GM19395 (cell line): ENCODE results near the gene MARCHF11.

ENCODE experiments used
- ATAC-seq: cut with Tn5 transposase; IDR thresholded peaks from one replicate; pipeline ENCODE4 v1.9.1; 2021; ENCODE audit warnings: mild to moderate bottlenecking, moderate library complexity; ENCODE audit not compliant: unreplicated experiment

Gene MARCHF11

DNA sequence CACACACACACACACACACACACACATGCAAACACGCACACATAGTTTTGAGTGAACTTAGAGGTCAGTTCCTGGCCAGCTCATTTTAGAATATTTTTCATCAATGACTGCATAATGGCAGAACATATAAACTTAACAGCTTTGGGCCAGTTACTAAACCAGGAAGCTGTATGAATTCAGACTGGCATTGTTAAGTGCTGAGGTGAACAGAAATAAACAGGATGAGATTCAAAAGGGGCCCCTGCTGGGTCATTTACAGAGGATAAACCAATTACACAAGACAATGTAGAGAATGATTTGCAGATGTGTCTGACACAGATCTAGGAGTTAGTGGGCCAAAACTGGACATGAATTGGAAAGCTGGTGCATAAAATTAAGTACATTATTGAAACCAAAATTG is 44.6 kb downstream of the MARCHF11 start:
- ATAC-seq, result no peak

DNA sequence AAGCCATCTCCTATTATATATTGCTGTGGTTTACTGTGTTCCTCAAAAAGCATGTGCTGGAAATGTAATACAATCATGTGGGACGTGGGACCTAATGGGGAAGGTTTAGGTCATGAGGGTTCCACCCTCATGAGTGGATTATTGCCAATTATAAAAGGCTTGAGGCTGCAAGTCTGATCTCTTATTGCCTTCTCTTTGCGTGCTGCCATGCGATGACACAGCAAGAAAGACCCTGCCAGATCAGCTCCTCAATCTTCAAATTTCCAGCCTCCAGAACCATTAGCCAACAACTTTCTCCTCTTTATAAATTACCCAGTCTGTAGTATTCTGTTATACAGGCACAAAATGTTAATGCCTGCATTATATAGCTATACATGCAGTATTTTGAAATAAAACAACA is 45.4 kb downstream of the MARCHF11 start:
- no peak for ATAC-seq

DNA sequence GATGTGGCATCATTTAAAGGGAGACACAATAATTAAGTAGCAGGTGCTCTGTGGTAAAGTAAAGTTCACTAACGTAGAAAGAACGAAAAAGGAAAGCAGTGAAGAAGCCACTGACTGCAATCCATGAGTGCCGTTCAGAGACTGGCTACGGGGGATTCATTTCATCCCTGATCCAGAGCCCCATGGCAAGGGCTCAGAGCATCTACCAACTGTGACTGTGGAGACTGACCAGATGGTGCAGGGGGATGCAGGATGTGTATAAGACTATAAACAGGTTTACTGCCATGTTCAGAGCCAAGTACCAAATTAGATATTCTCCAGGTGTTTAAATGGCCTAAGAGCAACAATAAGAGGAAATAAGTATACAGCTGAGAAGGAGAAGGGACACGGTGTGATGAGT is 47.7 kb downstream of the MARCHF11 start:
- no peak for ATAC-seq

DNA sequence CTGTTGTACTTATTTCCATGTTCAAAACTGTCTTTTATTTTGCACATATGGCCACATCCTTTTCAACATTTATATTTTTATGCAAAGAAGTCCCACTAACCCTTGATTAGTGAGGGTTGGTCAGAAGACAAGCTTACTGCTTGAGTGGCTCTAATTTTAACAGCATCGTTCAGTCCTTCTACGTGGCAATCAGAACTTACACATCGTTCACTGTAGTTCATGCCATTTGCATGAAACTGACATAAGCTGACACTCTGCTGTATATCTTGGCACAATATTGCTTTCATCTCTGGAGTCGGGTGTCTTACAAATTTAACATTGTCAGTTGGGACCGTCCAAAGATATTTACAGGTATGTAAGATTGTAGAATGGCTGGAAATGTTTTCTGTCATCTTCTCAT is 50.6 kb downstream of the MARCHF11 start:
- no peak for ATAC-seq

DNA sequence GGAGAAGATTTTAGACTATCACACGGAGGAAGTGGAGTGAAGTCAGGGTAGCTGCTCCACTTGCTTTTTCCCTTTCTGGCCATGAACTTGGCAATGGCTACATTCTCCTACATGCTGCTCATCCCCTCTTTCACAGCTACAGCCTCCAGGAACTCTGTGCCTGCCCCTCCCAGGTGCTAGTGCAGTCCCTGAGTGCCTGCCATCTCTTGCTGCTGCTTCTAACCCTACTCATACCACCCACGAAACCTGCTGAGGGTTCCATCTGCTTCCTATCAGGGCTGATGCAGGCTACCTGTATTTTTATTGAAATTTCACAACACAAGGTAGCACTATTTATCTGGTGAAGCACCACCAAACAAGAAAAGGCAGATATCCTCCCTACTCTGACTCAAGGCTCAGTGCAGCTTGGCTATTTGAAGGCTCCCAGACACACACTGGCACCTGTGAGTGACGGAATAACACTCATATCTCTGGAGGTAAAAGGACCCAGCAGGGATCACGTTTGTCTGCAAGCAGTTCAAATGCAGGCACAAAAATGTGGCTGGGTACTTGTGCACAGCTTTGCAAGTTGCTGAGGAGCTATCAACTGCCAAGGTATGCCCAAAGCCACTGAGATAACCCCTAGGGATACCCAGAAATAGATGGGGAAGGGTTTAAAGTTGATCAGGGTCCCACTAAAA is 51.6 kb downstream of the MARCHF11 start:
- ATAC-seq, result no peak

DNA sequence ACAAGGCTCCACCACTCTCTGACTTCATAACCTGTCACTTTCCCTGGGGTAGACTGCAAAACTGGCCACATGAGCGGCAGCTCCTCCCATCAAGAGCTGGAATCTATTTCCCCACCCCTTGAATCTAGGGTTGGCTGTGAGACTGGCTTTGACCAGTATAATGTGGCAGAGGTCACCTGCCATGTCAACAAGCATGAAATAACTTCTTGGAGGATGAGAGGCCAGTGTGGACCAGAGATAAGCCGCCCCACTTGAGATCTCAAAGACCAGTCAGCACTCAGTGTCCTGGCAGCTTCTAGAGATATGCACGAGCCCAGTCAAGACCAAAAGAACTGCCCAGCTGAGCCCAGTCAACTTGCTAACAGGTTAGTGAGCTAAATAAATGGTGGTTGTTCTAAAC is 59.0 kb downstream of the MARCHF11 start:
- no peak for ATAC-seq

DNA sequence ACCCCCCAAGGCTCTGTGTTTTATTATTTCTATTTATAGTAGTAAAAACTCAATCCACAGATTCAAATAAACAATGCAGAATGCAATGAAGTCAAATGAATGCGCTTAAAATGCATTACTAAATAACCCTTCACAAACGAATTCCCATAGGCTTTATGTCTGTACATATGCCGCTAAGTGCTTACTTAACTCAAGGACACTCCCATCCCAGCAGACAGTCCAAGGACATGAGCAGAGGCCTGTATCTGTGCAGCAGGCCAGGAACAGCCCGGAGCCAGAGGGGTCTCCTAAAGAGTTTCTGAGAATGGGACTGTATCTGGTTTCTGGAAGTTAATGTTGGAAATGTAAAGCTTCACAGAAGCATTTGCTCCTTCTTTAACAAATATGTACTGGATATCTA is 59.8 kb downstream of the MARCHF11 start:
- ATAC-seq, result no peak

DNA sequence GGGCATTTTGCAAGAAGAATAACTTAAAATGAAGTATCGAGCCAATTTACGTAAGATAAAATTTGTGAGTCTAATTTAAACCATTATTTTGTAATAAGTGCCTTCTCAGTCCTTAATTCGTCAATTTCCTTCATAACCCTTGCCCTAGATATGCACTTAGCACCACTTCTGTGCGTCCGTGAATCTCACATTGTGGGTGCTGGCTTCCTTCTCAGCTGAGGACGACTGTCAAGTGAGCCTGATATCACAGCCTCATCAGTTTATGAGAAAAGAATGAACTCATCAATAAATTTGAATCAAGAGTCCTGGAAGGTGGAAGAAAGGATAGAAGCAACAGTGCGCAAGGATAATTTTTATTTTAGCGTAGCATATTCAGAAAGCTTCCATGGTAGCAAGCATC is 64.5 kb downstream of the MARCHF11 start:
- no peak for ATAC-seq

DNA sequence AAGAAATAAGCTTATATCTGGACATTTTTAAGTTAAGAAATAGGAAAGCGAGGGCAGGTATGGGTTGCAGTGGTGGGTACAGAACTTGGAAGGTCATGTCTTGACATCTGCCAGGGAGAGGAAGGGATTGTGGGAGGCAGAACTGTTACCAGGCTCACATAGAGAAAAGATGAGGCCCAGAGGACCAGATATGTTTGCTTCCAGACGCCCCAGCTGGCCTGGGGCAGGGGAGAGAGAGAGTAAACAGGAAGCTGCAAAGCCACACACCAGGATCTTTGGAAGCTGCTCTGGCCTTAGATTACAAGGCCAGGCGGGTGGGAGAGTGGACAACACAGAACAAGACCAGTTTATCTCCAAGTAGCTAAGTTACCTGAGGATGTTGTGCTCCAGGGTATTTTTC is 71.2 kb downstream of the MARCHF11 start:
- no peak for ATAC-seq

DNA sequence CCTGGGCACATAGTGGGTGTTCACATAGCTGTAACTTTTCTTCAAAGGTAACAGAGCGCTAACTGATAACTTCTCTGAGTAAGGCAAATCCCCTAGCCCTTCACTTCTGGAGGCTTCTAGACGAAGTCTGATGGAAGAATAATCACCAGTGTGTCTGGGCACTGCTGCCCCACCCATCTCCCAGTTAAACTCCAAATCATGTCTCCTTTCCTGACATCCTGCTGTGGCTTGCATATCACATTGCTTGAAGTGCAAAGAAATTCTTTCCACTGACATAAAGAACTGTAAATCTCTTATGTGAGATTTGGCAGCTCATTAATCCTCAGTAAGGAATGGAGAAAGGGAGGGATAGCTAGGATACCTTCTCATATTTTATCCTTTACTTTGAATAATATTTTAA is 74.6 kb downstream of the MARCHF11 start:
- no peak for ATAC-seq

DNA sequence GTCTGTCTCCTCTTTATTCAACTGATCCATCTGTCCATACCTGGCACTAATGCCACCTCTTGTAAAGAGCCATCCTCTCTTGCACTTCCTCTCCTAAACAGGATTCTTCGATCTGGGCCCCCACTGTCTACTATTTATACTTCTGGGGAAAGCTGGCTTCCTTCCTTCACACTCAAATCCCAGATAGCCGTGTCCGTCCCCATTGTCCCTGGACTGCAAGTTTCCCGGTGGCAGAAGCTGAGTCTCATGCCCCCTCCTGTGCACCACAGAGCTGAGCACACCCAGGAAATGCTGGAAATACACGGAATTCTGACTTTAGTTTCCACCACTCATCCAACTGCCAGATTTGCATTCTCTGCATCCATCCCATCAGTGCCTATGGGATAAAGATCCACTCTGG is 84.0 kb downstream of the MARCHF11 start:
- ATAC-seq, result no peak

DNA sequence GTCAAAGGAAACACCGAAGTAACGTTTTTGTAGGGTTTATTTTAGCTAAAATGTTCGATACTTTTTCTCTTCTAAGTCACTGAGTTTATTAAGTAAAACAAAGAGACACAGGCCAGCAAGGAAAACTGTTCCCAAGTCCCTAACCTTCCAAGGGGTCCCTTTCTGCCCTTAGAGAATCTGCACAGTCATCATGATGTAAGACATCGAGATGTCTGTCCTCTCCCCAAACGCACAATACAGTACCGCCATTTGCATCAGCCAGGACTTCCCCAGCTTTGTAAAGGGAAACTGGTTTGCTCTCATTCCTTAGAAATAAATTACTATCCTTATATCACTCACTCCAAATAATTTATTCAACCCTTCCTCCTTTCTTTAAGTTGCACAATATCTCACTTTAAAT is 89.3 kb downstream of the MARCHF11 start:
- no peak for ATAC-seq

DNA sequence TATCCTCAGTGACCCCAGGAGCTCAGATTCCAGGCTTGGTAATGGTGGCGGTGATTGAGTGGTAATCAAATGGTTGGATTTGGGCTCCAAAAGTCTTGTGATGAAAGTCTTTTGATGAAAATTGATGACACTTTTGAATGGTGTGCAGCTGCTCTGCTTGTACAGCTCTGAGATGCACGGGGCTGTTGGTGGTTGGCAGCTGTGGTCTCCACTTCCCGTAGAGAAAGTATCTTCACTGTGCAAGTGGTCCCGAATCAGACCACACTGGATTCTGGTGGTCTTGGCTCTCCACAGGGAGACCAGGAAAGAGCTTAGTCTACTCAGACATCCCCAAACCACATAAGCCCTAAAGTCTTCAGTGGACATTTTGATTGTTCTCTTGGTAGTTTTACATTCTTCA is 96.6 kb downstream of the MARCHF11 start:
- no peak for ATAC-seq

DNA sequence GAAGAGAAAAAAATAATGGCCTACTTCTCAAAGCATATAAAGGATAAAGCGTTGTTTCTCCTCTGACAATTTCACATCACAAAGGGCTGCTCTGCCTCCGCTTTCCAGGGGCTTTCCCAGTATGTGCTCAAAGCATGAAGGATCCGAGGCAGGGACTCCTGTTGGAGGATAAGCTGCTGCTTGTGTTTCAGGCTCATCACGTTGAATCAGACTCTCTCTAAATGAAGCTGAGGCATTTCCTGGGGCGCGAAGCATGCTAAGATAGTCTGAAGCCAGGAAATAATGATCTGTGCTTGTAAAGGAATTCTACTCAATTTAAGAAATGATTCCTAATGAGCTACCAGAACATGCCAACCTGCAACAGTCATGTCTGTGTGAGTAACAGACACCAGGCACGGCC is 97.5 kb downstream of the MARCHF11 start:
- ATAC-seq, result no peak

DNA sequence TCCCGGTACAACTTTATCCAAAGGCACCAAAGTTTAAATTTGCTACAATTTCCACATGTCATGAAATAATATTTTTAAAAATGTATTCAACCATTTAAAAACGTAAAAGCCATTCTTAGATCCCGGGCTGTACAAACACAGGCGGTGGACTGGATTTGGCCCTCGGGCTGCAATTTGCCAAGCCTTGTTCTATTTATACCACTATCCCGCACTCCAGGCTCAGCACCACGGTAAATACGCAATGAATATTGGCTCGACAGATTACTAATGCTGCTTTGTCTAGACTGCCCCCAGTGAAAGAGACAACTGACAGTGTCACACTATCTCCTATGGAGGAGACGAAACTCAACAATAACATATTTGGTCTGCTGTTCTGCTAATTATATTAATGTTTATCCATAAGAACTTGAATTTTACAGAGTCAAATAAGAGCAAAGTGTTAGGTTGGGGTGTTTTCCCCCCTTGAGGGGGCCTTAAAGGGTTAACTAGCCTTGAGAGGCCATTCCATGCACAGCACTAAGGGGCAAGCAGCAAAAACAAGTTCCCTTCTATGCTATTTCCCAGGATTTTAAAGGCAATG is 98.1 kb downstream of the MARCHF11 start:
- ATAC-seq, result no peak

DNA sequence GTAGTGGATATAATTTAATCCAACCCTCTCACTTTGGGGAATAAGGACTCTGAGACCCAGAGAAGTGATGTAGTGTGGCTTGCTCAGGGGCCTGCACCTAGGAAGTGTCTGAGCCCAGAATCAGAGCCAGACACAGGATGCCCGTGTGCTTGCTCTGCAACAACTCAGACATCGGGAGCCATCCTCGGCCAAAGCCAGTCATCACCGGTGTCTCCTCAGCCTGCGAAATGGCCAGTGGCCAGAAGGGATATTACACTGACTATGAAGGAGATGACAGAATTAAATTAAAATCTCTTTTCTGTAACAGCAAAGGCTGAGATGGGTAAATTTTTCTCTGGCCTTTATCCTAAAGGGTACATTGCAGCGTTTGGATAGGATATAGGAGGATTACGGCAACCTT is 102.9 kb downstream of the MARCHF11 start:
- no peak for ATAC-seq

DNA sequence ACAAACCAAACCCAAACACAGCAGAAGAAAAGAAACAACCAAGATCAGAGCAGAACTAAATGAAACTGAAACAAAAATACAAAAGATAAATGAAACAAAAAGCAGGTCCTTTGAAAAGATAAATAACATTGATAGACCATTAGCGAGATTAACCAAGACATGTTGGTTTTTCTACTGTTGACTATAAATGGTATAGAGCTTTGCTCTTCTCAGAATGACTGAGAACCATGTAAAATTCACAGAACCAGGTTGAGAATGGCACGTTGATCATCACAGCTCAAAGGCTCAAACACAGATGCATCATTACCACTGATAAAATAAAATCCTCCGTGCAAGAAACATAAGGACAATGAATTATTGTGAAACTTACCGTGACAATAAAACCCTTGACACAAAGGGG is 105.2 kb downstream of the MARCHF11 start:
- no peak for ATAC-seq

DNA sequence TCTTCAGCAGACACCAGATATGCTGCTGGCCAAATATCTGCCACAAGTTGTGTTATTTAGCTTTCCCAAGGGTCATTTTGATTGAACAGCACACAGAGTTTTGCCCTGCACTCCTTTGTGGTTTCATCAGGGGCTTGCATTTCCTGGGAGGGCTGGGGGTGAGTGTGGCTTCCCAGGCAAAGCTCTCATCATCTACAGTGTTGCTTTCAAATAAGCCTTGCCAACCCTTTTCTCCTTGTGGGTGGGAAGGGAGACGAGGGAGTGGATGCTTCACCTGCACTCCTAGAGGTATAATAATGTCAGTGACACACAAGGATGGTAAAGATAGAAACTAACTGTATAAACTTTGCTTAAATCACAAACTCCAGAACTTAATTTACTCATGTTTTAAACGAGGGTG is 107.0 kb downstream of the MARCHF11 start:
- no peak for ATAC-seq

DNA sequence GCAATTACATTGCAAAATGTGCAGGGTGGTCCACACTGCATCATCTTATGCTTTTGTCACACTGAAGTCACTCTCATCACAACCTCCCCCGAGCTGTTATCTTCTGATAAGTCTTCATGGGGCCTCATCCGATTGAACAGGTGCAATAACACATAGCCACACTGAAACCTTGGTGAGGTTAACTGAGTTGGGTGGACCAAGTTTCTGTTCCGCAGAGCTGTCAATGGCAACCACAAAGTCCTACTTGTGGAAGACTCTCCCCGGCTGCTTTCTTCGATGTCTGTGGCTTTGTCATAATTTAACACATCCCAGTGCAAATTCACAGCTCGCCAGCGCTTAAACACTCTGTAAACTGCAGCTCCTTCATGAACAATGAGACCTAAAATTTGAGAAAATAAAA is 112.2 kb downstream of the MARCHF11 start:
- ATAC-seq, result no peak

DNA sequence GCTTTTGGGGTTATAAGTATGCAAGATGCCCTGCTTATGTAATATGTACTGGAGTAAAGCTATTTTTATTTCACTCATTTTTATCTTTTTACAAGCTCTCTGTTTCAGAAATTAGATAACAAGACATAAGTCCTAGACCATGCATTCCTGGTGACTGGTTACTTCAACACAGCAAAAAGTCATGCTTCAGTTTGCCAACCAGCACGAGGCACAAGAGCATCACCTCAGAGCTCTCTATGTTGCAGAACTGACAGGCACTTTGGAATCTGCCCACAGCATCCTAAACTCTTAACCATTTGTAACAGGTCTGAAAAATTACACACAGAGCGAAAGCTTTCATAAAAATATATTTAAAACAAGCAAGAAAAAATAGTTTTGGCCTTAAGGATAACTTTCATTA is 112.8 kb downstream of the MARCHF11 start:
- ATAC-seq, result no peak

DNA sequence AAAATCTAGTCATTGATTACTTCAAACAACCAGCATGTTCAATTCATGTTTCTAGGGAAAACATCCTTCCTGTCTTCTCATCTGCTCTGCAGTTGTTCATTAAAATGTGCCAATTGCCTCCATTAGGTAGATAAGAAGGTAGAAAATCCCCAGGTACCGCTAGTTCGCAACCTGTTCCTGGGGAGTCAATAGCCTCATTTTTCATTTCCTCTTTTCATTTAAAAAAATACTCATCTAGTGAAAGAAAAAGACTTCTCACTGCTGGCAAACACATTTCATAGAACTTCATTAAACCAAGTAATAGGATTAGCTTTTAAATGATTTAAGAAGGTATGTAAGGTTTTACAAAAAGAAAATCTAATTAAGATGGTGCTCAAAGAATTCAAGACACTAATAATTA is 113.3 kb downstream of the MARCHF11 start:
- no peak for ATAC-seq

DNA sequence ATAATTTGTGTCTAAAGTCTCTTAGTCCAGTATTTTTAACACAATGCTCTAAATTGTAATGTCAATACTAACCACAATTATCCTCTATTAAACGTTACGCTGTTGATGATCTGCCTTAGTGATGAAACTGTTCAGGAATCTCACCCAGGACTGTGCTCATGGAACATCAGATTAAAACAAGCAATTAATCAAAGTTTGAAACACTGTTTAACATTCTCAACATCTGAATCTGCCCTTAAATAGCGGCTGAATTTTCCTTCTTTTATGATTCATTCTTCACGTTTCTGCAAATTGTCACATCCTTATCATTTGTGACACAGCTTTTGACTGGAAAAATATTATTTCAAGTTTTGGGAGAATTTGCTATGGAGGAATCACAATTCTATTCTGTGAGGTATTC is 113.8 kb downstream of the MARCHF11 start:
- no peak for ATAC-seq
